ENCODE data around the gene RIPOR1.
A peak's percentile ranks its signal among the peaks of the same experiment; 100 is the strongest.

The RIPOR1 gene

GRCh38 chr16:67555795-67556212 lies 27.2 kb downstream of the RIPOR1 start:
- TF ChIP-seq ZNF8 (CRISPR knock-in tag; IDR thresholded peaks at IDR 0.05) (no peak), ZNF565 (CRISPR knock-in tag; conservative IDR thresholded peaks at IDR 0.05; ENCODE audit: low read depth) (no peak), CSDC2 (CRISPR knock-in tag; IDR thresholded peaks at IDR 0.05) (no peak), ZC3H10 (CRISPR knock-in tag; IDR thresholded peaks at IDR 0.05) (no peak)
- TF ChIP-seq, protein P1, sequence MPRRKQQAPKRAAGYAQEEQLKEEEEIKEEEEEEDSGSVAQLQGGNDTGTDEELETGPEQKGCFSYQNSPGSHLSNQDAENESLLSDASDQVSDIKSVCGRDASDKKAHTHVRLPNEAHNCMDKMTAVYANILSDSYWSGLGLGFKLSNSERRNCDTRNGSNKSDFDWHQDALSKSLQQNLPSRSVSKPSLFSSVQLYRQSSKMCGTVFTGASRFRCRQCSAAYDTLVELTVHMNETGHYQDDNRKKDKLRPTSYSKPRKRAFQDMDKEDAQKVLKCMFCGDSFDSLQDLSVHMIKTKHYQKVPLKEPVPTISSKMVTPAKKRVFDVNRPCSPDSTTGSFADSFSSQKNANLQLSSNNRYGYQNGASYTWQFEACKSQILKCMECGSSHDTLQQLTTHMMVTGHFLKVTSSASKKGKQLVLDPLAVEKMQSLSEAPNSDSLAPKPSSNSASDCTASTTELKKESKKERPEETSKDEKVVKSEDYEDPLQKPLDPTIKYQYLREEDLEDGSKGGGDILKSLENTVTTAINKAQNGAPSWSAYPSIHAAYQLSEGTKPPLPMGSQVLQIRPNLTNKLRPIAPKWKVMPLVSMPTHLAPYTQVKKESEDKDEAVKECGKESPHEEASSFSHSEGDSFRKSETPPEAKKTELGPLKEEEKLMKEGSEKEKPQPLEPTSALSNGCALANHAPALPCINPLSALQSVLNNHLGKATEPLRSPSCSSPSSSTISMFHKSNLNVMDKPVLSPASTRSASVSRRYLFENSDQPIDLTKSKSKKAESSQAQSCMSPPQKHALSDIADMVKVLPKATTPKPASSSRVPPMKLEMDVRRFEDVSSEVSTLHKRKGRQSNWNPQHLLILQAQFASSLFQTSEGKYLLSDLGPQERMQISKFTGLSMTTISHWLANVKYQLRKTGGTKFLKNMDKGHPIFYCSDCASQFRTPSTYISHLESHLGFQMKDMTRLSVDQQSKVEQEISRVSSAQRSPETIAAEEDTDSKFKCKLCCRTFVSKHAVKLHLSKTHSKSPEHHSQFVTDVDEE (CRISPR knock-in tag; IDR thresholded peaks at IDR 0.05) = no peak
- ATAC-seq = peak; percentile 73

DNA sequence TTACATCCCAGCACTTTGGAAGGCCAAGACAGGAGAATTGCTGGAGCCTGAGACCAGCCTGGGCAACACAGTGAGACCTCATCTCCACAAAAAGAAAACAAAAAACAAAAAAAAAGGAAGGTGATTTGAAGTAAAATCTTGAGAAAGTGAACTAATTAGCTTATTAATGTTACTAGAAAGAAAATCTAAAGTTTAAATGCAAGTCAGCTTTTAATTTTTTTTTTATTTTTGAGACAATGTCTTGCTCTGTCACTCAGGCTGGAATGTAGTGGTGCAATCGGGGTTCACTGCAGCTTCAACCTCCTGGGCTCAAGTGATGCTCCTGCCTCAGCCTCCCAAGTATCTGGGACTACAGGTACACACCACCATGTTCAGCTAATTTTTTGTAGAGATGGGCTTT lies 30.2 kb downstream of the RIPOR1 start:
- TF ChIP-seq ZNF8 (CRISPR knock-in tag; IDR thresholded peaks at IDR 0.05) (no peak), ZNF70 (CRISPR knock-in tag; IDR thresholded peaks at IDR 0.05) (no peak), ISL1 (CRISPR knock-in tag; IDR thresholded peaks at IDR 0.05) (no peak), ZNF565 (CRISPR knock-in tag; conservative IDR thresholded peaks at IDR 0.05; ENCODE audit: low read depth) (no peak), PATZ1 (CRISPR knock-in tag; IDR thresholded peaks at IDR 0.05; ENCODE audit: borderline replicate concordance) (no peak), SNAI2 (CRISPR knock-in tag; IDR thresholded peaks at IDR 0.05) (no peak), TOX (CRISPR knock-in tag; IDR thresholded peaks at IDR 0.05; ENCODE audit: borderline replicate concordance) (no peak), ZC3H10 (CRISPR knock-in tag; IDR thresholded peaks at IDR 0.05) (no peak), OSR1 (CRISPR knock-in tag; IDR thresholded peaks at IDR 0.05) (no peak), ZFP3 (CRISPR knock-in tag; IDR thresholded peaks at IDR 0.05) (no peak), BACH2 (CRISPR knock-in tag; IDR thresholded peaks at IDR 0.05; ENCODE audit: borderline replicate concordance) (no peak), TCF4 (CRISPR knock-in tag; IDR thresholded peaks at IDR 0.05; ENCODE audit: borderline replicate concordance) (no peak), PPARA (CRISPR knock-in tag; IDR thresholded peaks at IDR 0.05; ENCODE audit: borderline replicate concordance) (no peak), POU6F1 (CRISPR knock-in tag; IDR thresholded peaks at IDR 0.05; ENCODE audit: borderline replicate concordance, low read depth) (no peak), RARB (CRISPR knock-in tag; IDR thresholded peaks at IDR 0.05) (no peak)
- TF ChIP-seq, protein P1 (CRISPR knock-in tag; IDR thresholded peaks at IDR 0.05) = no peak
- ATAC-seq = no peak

DNA sequence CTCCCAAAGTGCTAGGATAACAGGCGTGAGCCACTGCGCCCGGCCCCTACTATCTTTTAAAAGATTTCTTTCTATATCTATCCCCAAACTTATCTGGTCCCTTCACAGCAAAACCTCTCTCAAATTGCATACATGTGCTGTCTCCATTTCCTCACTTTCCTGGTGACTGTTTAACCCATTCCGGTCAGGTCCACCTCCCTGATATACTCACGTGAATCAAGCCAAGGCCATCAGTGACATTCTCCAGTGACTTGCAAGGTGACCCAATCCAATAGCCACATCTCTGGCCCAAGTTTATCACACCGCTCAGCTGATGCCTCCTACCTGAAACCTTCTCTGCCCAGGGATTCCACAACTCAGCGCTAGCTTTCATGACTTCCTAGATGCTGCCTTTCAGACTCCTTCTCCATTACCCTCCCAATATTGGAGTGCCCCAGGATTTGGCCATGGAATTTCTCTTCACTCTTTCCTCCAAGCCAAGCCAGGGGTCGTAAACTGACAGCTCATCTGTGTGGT lies 32.3 kb downstream of the RIPOR1 start:
- no peak for TF ChIP-seq ISL1 (CRISPR knock-in tag; IDR thresholded peaks at IDR 0.05)
- TF ChIP-seq ARNTL (CRISPR knock-in tag; IDR thresholded peaks at IDR 0.05; ENCODE audit: borderline replicate concordance, low read depth) = no peak
- TF ChIP-seq SNAI2 (CRISPR knock-in tag; IDR thresholded peaks at IDR 0.05) = no peak
- no peak for TF ChIP-seq CSDC2 (CRISPR knock-in tag; IDR thresholded peaks at IDR 0.05)
- TF ChIP-seq ESRRG (CRISPR knock-in tag; IDR thresholded peaks at IDR 0.05) = no peak
- no peak for TF ChIP-seq PATZ1 (CRISPR knock-in tag; IDR thresholded peaks at IDR 0.05; ENCODE audit: borderline replicate concordance)
- TF ChIP-seq, protein P1 (CRISPR knock-in tag; IDR thresholded peaks at IDR 0.05) = no peak
- TF ChIP-seq PPARA (CRISPR knock-in tag; IDR thresholded peaks at IDR 0.05; ENCODE audit: borderline replicate concordance) = no peak
- TF ChIP-seq POU6F1 (CRISPR knock-in tag; IDR thresholded peaks at IDR 0.05; ENCODE audit: borderline replicate concordance, low read depth) = no peak
- no peak for ATAC-seq

Data from SK-N-SH treated with all-trans-retinoic acid at 6 μM for 48 hours (cell line).